Right renal cortex interstitium (tissue), 3 donors: Measurements from ENCODE around the gene ADH5. TPM values are rescaled to one million over a fixed set of nuclear protein-coding genes. Genes with fewer than 3 reads are reported as not detected.
"Not testable (repeated sequence)": the region's sequence is repeated elsewhere in the genome, so short reads cannot be mapped to it uniquely, and the experiment has no call there.

Experiments
- DNase-seq, 3 donors: peaks; one replicate each; pipeline ENCODE4 v3.0.0-alpha.2; 2013; ENCODE audit warnings: low read depth in 3 of 3, low spot score in 2 of 3
- polyA plus RNA-seq, 3 donors: library from polyadenylated mRNA; unstranded; fragments of 120-200 nt; gene quantifications; one replicate each; pipeline ENCODE4 v1.2.1, GENCODE V29; 2013; ENCODE audit not compliant: insufficient read length in 3 of 3

The ADH5 gene
- 100 to 1,000 TPM; 299 to 312 (median 310) TPM for polyA plus RNA-seq

DNA sequence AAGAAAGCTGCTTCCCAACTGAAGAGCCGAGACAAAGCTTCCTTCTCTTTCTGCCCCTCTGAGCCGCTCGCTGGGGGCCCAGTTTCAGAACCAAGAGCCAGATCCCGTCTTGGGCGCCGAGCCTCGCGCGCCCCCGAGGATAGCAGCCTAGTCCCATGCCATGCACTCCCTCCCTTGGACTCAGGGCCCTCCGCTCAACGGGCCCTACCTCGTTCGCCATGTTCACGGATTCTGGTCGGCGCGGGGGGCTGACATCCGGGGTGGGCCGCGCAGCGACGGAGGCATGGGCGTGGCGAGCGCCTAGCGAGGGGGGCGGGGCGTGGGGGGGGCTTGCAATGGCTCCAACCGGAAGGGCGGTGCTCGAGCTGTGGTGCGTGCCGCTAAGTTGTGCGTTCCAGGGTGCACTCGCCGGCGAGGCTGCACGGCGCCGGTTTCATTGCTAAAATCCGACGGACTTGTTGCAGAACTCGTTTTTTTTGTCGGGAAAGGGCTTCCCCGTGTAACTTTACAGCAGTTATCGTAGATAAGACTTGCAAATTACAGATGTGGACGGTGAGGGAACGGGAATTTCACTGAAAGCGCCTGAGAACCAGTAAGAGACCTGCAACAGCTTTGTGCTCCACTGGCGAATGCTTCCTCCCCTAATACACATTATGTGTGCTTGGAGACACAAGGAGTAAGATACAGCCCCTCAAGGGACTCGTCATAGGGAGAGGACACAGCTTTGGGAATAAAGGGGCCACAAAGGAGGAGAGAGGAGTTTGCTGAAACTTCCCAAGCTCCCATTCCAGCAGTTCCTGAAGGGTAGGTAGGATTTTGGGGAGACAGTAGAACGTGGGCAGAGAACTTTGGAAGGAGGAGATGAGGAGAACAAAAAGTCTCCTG is at the start of gene ADH5:
ADH5 (minus strand) TSS at position 308 of the 885 bp plus-strand sequence; CDS start at position 220, 88 bp downstream.
- peak; percentile 68 to 75 (median 68) for DNase-seq

DNA sequence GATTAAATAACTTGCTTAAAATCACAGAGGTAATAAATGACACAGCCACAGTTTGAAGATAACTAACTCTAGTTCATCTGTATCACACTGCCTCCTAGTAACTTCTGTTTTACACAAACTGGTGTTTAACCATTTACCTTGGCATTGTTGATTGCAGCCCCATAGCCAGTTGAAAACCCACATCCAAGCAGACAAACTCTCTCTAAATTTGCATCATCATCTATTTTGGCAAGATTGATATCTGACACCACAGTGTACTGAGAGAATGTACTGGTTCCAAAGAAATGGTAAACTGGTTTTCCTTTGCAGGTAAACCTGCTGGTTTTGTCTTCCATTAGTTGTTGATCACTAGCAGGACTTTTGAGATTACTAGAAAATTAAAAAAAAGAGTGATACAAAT is 47.7 kb upstream of the ADH5 start:
- DNase-seq: no peak

DNA sequence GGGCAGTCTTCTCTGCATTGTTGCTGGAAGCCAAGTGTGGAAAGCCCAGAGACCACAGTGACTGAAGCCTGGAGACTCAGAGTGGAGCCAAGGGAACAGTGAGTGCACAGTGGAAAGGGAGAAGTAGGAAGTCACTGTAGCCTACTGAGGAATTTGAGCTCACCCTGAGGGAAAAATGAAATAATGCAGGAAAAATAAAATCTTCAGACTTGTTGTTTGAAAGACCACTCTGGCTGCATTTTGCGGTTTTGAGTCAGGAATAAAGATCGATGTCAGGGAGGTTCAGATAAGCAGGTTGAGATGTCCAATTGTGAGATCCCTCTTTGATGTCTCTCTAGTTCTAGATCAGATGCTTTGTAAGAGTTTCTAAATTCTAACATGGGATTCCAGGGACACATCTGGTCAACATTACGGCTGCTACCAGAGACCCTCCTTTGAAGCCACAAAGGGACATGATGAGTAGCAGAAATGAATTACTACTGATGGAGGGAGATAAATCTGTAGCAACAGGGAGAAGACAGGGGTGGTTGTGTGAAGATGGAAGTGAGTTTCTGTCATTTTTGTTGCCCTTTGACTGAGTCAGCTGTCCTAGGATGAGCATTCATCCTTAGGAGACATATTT is 47.1 kb upstream of the ADH5 start:
- DNase-seq: no peak

DNA sequence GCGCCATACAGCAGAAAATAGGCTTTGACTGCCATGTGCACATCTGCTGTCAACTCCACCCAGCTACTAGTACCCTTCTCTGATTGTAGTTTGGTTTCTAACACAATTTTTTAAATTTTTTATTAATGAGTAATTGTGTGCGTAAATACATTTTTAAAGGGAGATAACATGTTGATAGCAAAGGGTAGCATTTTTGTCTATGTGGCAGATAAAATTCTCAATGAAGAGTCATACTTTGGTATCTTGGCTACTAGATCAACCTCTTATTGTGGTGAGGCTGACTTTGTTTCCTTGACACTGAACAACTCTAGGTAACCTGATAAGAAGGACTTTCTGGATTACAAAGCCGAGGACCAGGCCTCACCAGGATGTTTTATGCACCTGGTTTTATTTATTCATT is 46.0 kb upstream of the ADH5 start:
- no peak for DNase-seq

DNA sequence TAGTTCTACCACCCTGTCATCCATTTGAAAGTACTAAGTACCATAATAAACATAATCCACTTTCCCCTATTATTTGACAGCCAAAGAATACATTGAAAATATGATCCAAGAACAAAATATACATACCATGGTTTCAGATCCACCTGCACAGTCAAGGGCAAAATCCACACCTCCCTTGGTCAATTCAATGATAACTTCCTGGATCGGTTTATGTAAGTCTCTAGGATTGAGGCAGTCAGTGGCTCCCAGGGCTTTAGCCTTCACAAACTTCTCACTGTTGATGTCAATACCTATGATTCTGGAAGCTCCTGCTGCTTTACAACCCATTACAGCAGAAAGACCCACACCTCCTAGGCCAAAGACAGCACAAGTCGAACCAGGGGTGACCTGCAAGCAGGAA is 42.8 kb upstream of the ADH5 start:
- no peak for DNase-seq

DNA sequence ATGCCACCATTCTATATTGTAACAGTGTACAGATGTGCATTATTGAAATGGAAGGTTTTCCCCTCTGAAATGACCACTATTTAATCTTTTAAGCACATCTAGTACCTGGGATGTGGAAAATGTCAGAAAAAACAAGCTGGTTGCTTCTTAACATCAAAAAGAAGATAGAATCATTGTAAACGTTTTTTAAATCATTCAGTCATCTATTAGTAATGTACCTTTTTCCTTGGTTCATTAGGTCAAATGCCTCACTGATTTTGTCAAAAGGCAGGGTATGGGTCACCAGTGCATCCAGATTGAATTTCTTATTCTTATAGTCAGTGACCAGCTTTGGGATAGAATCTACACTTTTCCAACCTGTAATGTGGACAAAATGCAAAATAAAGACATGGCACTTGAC is 37.8 kb upstream of the ADH5 start:
- DNase-seq: no peak

DNA sequence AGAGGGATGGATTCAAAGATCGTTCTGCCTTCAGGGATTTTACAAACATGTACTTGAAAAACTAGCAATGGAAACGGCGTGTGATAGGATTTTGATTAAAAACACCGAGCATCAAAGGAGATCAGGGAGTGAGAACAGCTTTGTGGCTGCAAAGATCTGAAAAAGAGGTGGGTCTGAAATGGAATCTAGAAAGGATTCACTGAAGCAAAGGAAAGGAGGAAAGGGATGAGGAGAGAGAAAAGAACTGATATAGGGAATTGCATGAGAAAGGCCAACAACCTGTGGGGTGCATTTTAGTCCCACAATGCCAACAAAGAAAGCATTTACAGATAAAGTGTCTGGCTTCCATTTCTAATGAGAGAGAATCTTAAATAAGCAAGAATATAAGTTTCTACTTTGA is 32.4 kb upstream of the ADH5 start:
- DNase-seq: no peak

DNA sequence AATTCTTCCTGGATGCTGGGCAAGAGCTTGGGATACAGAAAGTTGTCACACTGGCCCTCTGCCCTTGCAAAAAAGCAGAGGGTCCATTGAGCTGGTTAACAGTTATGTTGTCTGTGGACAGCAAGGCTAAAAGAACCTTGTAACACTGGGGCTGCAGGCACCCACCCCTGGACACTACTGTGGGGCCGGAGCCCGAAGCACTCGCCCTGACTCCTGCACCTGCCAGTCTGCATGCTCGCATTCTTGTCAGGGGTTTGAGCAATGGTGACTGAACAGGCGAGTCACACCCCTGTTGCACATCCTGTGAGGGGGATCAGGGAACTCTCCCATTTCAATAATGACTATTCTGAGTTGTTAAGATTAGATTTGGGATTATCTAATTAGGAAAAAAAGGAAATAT is 31.9 kb upstream of the ADH5 start:
- no peak for DNase-seq

DNA sequence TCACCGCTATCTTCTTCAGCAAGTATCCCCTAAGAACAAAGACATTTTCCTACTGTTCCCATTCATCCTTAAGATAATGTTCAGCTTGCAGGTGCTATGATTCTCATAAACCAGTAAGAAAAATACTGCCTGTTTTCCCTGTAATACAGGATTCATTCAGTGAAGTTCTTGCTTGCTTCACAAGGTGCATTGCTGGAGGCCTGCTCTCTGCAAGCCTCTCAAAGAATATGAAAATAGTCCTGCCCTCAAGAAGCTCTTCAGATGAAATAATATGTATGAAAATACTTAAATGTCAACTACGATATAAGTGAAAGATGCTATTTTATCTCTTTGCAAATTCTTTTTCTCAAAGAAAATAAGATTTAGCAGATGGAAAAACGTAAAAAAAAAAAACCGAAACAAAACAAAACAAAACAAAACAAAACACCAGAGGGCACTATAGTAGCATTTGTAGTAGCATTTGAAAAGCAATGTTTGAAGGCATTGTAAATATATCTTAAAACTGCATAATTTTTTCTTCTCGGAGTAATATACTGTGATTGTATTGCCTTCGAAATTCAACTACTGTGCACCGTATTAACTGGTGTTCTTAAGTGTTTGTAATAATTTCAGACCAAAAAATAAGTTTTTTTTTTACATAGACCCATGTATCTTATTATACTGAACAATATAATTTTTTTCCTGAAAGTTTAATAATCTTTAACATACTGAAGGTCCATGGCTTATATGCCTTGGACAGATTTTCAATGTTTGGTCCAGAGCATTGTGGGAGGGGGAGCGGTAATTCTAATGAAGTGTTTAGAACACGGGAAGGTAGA is 29.5 kb upstream of the ADH5 start:
- peak in 1 of 3 donors; percentile 3 for DNase-seq

DNA sequence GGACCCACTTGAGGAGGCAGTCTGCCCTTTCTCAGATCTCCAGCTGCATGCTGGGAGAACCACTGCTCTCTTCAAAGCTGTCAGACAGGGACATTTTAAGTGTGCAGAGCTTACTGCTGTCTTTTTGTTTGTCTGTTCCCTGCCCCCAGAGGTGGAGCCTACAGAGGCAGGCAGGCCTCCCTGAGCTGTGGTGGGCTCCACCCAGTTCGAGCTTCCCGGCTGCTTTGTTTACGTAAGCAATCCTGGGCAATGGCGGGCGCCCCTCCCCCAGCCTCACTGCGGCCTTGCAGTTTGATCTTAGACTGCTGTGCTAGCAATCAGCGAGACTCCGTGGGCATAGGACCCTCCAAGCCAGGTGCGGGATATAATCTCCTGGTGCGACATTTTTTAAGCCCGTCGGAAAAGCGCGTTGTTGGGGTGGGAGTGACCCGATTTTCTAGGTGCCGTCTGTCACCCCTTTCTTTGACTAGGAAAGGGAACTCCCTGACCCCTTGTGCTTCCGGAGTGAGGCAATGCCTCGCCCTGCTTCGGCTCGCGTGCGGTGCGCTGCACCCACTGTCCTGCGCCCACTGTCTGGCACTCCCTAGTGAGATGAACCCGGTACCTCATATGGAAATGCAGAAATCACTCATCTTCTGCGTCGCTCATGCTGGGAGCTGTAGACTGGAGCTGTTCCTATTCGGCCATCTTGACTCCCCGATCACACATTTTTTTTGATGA is 28.7 kb upstream of the ADH5 start:
- not testable (repeated sequence) for DNase-seq

DNA sequence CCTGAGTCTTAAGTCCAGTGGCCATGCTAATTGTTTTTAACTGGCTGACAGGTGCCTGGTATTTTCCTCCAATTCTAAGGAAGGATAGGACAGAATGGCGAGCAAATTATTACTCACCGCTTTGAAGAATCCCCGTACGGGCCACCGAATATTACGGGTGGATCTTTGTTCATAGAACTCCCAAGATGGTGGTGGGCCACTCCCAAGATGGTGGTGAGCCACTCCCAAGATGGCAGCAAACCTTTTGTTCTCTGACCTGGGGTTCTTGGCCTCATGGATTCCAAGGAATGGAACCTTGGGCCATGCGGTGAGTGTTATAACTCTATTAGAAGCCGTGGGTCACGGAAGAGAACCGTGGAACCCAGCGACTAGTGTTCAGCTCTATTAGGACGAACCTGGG is 20.7 kb upstream of the ADH5 start:
- DNase-seq: not testable (repeated sequence)

DNA sequence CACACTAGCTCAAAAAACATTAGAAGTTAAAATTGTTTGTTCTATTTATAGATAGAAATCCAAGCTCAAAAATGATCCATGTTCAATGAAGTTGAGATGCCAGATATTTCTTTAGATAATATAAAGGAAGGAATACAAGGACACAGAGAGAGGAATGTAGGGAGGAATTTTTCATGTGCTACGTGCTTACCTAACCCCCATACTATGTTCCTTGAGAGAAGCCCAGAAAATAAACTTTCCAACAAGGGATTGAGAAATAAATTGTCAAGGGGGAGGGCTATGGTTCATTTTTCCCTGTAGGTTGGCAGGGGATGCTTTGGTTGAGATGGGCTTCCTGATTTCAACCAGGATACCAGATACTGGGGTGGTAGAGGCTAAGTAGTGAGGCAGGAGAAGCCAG is 15.6 kb upstream of the ADH5 start:
- no peak for DNase-seq

DNA sequence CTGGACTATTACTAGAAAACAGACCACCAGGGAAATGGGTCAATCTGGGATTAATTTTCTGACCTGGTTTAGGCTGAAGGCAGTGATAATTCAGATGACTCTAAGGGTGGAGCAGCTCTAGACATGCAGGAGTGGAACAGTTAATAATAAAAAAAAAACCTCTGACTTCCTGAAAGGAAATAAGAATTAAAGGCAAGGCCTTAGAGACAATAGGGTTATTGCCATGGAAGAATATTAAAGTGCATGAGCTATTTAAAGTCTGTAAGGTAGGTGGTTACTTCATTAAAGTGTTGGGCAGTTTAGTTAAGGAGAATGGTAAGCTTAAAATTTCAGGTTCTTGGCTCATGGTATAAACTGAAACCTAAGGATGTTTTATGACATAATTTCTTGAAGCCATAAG is 14.6 kb upstream of the ADH5 start:
- DNase-seq: no peak

DNA sequence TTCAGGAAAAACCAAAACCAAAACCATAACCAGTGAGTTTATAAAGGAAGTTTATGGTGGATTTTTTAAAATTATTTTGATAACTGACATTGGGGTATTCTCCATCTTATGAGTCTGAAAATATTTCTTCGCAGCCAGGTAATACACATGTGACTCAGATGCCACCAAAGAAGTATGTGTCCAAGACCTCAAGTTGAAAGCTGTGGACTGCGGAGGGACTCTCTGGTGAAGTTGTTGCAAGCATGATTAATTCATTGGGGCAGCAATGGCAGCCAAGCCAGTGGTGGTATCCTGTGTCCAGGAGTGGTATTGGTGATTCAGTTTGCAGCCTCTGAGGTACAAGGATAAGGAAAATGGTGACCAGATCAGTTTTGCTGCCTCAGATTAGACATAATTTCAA is 14.0 kb upstream of the ADH5 start:
- DNase-seq: no peak

DNA sequence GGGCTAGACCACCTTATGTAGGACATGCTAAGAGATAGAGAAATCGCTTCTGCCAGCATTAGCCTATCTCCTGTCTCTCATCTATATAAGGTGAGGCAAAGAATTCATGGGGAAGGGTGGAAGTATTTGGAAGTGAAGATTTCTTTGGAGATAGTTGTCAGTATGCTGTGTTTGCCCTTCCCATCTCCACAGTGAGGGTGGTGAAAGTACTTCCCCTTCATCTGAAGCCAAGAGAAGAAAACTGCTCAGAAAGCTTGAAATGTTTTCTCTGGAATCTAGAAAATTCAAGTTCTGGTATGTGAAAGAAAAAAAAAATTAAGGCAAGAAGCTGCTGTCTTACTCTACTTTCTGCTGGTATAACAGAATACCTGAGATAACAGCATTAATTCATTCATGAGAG is 12.3 kb upstream of the ADH5 start:
- DNase-seq: no peak

DNA sequence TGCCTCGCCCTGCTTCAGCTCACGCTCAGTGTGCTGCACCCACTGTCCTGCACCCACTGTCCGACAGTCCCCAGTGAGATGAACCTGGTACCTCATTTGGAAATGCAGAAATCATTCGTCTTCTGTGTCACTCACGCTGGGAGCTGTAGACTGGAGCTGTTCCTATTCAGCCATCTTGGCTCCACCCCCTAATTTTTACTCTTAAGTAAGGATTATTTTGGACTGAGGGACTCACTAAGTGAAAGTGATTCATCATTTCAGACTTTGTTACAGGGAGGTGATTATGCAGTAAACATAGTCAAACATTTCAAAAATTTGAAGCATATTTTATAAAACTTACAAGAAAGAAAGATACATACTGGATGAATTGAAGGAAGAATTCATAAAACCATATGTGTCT is 11.2 kb upstream of the ADH5 start:
- not testable (repeated sequence) for DNase-seq

DNA sequence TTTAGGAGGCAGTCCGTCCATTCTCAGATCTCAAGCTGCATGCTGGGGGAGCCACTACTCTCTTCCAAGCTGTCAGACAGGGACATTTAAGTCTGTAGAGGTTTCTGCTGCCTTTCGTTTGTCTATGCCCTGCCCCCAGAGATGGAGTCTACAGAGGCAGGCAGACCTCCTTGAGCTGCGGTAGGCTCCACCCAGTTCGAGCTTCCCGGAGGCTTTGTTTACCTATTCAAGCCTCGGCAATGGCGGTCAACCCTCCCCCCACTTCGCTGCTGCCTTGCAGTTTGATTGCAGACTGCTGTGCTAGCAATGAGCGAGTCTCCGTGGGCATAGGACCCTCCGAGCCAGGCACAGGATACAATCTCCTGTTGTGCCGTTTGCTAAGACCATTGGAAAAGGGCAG is 10.7 kb upstream of the ADH5 start:
- no peak for DNase-seq

DNA sequence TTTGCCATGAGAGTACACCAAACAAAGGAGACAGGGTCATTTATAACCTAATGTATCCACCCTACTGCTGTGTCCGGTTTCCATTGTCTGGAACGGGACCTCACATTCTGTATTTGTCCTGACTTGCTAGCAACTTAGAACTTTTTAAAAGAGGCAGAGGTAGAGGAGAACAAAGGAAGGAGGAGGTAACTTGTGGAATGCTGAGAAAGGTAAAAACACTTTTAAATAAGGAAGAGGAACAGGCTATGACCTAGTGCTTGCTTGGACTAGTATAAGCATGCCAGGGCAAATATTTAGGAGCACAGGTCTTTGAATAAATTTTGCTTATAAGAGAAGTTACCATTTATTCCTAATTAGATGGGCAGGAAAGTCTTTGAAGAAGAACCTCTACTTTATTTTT is 3.3 kb upstream of the ADH5 start:
- not testable (repeated sequence) for DNase-seq

DNA sequence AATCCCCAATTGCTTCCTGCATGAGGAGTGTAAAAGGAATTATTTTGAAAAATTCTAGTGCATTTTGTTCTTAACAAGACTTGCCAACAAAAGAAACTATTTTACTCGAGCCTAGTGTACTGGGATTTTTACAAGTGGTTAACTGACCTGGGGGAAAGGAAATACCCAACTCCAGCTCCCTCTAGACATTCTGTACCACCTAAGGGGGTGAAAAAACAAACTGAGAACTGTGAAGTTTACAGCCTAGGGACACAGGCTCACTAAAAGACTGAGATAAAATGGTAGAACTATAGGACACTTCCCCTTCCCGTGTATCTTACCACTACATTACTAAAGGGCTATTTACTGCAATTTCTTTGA is 2.6 kb upstream of the ADH5 start:
- DNase-seq: no peak

DNA sequence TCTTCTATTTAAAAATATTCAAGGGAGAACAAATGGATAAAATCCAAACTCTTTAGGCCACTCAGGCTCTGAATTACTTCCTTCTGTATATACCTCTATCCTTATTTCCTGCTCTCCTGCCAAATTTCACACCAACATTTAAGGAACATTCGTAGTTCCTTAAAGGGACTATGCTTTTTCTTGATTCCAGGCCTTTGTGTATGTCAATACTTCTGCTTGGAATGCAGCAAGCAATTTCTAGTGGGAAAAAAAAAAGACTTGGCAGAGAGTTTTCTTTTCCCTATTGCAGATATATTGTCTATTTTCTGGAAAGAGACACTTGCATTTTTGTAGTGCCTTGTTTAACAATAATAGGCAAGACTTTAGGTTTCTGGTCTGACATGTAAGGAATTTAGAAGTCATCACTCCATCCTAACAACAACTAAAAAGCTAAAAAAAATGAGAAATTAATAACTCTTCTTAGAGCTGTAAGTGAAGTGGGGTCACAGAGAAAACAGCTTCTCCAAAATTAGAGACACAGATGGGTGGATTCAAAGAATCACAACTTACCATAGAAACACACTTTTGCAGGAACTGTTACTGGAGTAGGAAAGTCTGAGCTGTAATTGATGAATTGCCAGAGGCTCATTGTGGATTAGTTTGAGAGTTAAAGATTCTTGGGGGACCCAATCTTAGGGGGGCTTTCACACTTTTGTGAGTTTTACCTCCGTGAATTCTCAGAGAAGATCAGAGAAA is 2.1 kb upstream of the ADH5 start:
- no peak for DNase-seq
